WERI-Rb-1 (cell line): ENCODE data around the gene NUDT16L1.
"Not testable (repeated sequence)": the region's sequence is repeated elsewhere in the genome, so short reads cannot be mapped to it uniquely, and the experiment has no call there.

Experiments
- DNase-seq: peaks from one replicate; pipeline ENCODE4 v3.0.0-alpha.2; 2020
- H3K27ac ChIP-seq: fragments of 250-450 bp; sonication (Bioruptor Pico); 2 replicates; pipeline ENCODE4 v1.5.1; 2020; ENCODE audit warnings: mild to moderate bottlenecking, moderate library complexity
- H3K27me3 ChIP-seq: fragments of 250-450 bp; sonication (Bioruptor Pico); 2 replicates; pipeline ENCODE4 v1.5.1; 2021; ENCODE audit warnings: mild to moderate bottlenecking, low read depth, moderate library complexity; ENCODE audit not compliant: insufficient read depth, severe bottlenecking
- H3K36me3 ChIP-seq: fragments of 250-450 bp; sonication (Bioruptor Pico); 2 replicates; pipeline ENCODE4 v1.5.1; 2020; ENCODE audit warnings: mild to moderate bottlenecking, moderate library complexity
- H3K4me3 ChIP-seq: 2 replicates; pipeline ENCODE4 v1.5.1; 2011; ENCODE audit warnings: low read depth, mild to moderate bottlenecking, control low read depth, low read length
- H3K9me3 ChIP-seq: fragments of 250-450 bp; sonication (Bioruptor Pico); 2 replicates; pipeline ENCODE4 v1.5.1; 2021; ENCODE audit warnings: mild to moderate bottlenecking, moderate library complexity; ENCODE audit not compliant: severe bottlenecking
- CTCF ChIP-seq: IDR thresholded peaks from 2 replicates; pipeline ENCODE4 v1.5.1; 2011; ENCODE audit warnings: low read depth, mild to moderate bottlenecking, control low read depth, inconsistent platforms, low read length

Gene NUDT16L1

GRCh38 chr16:4734063-4734729 is 40.8 kb downstream of the NUDT16L1 start, which contains the start of the genes ANKS3 and DNAAF8:
Gene ANKS3 (minus strand): TSS chr16:4734271. CDS start chr16:4730149, 4,122 bp downstream.
Gene DNAAF8 (plus strand): TSS chr16:4734537. CDS start chr16:4736515, 1,978 bp downstream.
- peak within 1 kb of the TSS; percentile 96 for H3K4me3 ChIP-seq
- DNase-seq, result peak; percentile 97
- no peaks in the 10 kb centered on the region for H3K27me3 ChIP-seq
- peak within 1 kb of the TSS; percentile 80 for H3K27ac ChIP-seq
- no peak for TF ChIP-seq CTCF
- no peaks in the 10 kb centered on the region for H3K9me3 ChIP-seq
- H3K36me3 ChIP-seq, result peaks cover 19% of the 10 kb centered on the region

GRCh38 chr16:4734730-4735535 is 41.6 kb downstream of the NUDT16L1 start:
- Histone ChIP-seq H3K4me3 (peak overlapping the region; percentile 96), H3K27ac (peak overlapping the region; percentile 80), H3K27me3 (no peaks in the 10 kb centered on the region), H3K36me3 (peaks cover 12% of the 10 kb centered on the region), H3K9me3 (no peaks in the 10 kb centered on the region)
- no peak for TF ChIP-seq CTCF
- peak; percentile 93 for DNase-seq

- H3K27me3 ChIP-seq, result no peaks in the 10 kb centered on the region
- no peaks in the 10 kb centered on the region; the same call in 1 of the 2 replicates for H3K36me3 ChIP-seq
- H3K27ac ChIP-seq, result no peak overlapping the region
- DNase-seq, result no peak
- H3K4me3 ChIP-seq, result no peak overlapping the region
- H3K9me3 ChIP-seq, result no peaks in the 10 kb centered on the region
- TF ChIP-seq CTCF, result no peak
Observed at GRCh38 chr16:4736546-4736945, 43.2 kb downstream of the NUDT16L1 start.

- H3K27ac ChIP-seq, result no peak overlapping the region
- H3K4me3 ChIP-seq, result no peak overlapping the region
- TF ChIP-seq CTCF, result no peak
- H3K9me3 ChIP-seq, result no peaks in the 10 kb centered on the region
- no peaks in the 10 kb centered on the region for H3K36me3 ChIP-seq
- no peak for DNase-seq
- no peaks in the 10 kb centered on the region for H3K27me3 ChIP-seq
Observed at GRCh38 chr16:4737545-4737944, 44.2 kb downstream of the NUDT16L1 start.

GRCh38 chr16:4738370-4738769 is 45.0 kb downstream of the NUDT16L1 start:
- H3K27me3 ChIP-seq, H3K36me3 ChIP-seq, H3K9me3 ChIP-seq, DNase-seq, H3K27ac ChIP-seq, H3K4me3 ChIP-seq: not testable (repeated sequence)

GRCh38 chr16:4743226-4743878 is 50.0 kb downstream of the NUDT16L1 start:
- no peak for DNase-seq
- no peaks in the 10 kb centered on the region for H3K36me3 ChIP-seq
- H3K27ac ChIP-seq, result no peak overlapping the region
- no peak overlapping the region for H3K4me3 ChIP-seq
- no peaks in the 10 kb centered on the region for H3K9me3 ChIP-seq
- TF ChIP-seq CTCF, result no peak
- H3K27me3 ChIP-seq, result no peaks in the 10 kb centered on the region
